ENCODE measurements around the gene SNCAIP.

Gene SNCAIP

DNA sequence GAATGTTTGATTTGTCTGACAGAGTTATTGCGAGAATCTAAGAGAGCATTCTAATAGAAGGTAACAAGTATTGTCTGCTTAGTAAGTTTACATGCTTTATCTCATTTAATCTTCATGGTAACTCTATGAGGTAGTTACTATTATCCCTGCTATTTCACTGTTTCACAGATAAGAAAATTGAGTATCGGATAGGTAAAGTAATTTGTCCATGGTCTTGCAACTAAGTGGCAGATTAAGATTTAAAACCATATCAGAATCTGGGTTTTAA, 118.2 kb downstream of the SNCAIP start:
- no peak for DNase-seq

DNA sequence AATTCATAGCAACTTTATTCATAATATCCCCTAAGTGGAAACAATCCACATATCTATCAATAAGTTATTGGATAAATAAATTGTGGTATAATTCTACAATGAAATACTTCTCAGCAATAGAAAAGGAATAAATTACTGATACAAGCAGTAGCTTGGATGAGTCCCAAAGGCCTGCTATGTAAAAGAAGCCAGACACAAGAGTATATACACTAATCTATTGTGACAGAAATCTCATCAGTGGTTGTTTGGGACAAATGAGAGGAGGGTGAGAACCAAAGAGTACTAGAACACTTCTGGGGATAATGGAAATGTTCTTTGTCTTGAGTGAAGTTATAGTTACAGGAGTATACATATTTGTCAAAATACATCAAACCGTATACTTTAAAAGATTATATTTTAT, 119.3 kb downstream of the SNCAIP start:
- no peak for DNase-seq

DNA sequence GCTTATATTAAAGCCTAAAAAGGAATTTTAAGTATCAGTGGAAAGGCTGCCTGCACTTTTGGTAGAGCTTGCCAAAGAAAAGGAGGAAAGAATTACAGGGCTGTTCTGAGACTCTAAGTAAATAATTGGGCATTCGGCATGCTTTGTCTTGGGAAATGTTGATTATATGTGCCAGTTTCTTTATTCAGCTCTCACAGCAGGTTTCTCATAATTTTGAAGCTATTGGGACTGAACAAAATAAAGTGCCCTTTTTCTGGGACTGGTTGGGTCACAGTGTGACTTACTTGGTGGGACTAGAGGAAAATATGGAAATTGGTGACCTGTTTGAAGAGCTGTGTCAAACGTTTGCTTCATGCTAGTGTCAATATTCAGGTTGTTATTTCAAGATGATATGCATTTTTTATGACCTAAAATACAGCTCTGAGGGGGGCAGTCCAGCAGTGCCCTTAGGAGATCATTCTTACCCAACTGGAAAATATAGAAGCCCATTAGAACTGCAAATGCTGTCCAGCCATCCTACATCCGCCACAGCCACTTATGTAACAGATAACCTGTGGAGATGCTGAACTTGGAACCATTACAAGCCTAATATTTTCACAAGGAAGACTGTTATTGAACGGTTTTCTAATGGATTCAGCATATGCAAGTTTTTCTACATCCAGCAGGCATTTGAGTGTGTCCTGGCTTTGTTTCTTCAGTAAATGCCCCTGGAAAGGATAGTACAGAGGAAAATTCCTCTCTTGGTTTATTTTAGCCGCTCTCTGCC, 122.4 kb downstream of the SNCAIP start:
- DNase-seq: no peak

DNA sequence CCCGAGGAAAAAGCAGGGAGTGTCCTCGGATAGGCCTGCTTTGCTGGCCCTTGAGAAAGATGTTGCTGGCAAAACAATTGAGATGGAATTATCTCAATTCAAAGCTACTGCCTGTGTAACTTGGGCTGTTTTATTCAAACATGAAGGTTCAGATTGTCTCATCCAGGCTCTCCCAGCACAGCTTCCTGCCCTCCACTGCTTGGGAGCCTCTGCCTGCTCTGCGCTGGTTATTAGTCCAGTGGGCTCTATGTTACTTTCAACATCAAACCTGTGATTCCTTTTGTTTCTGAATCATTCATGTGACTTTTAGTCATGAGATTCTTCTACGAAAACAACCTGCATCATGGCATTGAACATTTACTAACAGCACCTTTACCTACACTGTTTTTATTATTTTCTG, 123.2 kb downstream of the SNCAIP start:
- no peak for DNase-seq

DNA sequence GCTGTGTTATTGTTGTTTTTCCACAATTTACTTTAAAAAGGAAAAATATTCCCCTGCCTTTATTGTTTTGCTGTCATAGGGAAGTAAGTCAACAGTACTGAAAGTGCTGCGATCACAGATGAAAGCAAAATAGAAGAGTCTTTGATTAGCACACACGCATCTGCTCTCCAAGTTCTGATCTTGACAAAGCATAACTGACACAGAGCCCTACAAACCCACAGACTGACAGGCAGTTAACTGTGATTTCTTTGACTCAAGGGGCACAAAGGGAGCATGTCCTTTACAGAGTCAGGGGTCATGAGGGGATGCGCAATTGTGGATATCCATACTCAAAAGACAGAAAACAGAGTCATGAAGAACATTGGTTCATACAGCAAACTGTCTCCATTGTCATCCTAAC, 123.7 kb downstream of the SNCAIP start:
- no peak for DNase-seq

DNA sequence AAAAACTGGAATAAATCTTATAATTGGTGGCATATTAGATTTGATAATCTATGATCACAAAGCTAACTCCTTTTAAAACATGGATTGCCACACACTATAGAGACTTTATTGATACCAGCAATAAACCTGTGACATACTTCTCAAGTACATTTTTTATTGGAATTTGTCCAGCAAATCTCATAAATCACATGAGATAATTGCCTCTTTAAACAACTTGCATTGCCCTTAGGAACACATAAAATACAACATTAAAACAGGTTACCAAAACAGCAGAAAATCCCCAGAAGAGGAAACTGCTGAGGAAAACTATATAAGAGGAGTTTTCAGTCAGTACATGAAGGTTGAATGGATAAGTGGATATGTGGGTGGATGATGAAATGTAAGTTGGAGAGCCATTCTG, 124.6 kb downstream of the SNCAIP start:
- DNase-seq: no peak

DNA sequence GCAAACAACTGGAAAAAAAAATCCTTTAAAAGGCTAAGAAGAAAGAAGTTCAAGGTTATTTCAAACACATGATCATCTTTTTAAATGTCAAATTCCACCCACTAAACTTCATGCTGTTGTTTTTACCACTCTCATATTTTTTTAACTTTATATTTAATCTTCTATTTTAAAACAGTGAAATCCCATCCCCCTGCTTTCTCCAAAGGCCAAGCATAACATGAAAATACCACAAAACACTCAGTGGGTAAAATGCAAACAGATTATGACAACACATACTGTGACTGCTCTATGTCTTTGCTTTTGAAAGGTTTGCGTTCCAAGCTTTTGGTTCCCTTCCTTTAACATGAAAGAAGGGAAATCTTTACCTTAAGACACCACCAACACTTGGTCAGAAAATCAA, 127.6 kb downstream of the SNCAIP start:
- no peak for DNase-seq

DNA sequence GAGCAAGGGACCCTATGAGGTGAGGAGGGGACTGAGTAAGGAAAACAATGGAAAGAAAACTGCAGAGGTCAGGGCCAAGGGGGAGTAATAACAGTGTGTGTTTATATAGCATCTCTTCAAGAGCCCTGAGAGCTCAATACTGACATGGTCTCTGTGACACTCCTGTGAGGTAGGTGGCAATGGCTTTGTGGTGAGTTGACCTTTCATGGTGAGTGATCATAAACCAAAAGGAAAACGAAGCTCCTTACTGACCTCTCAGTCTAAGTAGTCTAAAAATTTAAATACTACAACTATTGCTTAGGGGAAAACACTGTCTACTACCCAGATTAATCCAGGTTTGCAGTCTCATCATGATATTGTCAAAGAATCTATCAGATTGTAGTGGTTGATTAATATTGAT, 130.9 kb downstream of the SNCAIP start:
- no peak for DNase-seq

DNA sequence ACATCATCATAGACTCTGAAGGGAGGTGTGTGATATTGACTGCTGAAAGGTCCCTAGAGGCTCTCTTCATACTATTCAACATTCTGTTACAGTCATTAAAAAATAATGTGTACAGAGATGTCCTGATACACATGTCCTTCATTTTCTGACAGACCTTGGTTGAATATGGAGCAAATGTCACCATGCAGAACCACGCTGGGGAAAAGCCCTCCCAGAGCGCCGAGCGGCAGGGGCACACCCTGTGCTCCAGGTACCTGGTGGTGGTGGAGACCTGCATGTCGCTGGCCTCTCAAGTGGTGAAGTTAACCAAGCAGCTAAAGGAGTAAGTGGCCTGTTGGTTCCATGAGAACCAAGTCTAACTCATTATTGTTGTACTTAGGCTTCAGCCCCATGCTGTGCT, 132.4 kb downstream of the SNCAIP start:
- DNase-seq: no peak

DNA sequence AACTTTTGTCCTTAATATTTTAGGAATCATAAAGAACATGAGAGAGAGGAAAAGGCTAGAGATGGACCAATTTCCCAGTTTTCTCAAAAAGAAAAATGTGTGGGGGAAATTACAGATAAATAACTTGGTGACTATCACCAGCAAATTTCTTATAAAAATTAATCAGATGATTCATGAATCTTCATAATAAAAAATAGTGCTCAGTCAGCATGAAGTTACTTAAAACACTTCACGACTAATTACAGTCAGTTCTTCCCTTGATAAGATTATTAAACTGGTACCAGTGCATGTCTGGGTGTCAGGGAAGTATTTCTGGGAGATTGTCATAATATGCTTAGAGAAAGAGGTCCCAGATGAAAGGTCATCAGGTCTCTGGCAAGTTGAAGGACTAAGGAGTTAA, 133.0 kb downstream of the SNCAIP start:
- no peak for DNase-seq

DNA sequence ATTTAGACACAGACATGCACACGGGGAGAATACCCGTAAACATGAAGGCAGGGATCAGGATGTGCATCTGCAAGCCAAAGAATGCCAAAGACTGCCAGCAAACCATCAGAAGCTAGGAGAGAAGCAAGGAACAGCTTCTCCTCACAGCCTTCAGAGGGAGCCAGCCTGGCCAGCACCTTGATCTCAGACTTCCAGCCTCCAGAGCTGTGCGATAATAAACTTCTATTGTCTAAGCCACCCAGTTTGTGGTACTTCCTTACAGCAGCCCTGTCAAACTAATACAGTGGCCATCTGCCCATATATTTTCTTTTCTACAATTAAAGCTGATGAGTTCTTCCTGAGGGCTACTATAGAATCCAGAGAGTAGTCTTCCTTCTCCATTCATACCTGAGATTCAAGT, 135.0 kb downstream of the SNCAIP start:
- no peak for DNase-seq

DNA sequence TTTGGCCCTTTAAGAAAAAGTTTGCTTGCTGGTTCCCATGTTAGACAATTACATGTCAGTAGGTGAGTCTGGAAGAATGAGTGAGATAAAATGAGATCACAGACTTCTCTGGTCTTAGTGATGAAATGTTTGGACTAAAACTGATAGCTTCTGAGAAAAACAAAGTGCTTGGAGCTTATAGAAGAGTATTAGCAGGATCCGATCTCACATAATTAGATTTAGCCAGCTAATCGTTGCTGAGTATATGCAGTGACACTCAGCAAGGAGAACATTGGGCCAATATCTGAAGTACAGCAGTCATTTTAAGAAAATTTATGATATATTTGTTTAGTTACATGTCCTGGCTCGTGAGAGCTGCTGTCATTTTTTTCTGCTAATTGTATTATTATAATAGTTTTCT, 135.8 kb downstream of the SNCAIP start:
- no peak for DNase-seq

DNA sequence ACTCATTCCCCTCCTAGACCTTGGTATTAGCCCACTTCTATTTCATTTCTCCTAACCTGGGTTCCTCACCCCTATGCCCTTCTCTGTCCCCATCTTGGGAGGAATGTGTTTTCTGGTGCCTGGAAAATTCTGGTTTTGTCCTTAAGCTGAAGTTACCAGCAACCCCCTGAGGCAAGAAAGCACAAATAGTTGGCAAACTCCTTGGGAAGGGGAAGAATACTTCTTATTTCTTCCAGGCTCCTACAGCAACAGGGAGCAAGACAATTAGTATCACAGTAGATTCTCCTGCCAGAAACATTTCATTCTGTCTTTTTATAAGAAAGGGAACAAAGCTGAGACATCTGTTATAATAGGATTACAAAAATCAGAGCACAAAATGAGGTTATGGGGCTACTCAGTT, 142.5 kb downstream of the SNCAIP start:
- DNase-seq: no peak

DNA sequence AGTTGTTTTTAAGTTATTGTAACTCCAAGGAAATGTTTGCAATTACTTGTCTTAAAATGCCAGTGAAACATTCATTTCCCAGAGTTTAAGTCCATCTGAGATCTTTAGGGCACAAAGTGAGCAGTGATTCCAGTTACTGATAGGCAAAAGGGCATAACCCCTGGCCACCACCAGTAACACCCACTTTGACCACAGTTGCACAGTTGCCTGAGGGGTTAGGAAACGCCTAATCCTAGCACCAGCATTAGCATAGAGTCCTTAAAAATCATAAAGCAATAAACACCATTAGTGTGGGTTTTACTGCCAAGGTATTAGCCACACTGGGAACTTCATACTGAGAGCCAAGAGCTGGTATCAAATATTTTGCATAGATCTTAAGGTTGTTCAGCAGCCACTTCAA, 143.9 kb downstream of the SNCAIP start:
- DNase-seq: no peak

DNA sequence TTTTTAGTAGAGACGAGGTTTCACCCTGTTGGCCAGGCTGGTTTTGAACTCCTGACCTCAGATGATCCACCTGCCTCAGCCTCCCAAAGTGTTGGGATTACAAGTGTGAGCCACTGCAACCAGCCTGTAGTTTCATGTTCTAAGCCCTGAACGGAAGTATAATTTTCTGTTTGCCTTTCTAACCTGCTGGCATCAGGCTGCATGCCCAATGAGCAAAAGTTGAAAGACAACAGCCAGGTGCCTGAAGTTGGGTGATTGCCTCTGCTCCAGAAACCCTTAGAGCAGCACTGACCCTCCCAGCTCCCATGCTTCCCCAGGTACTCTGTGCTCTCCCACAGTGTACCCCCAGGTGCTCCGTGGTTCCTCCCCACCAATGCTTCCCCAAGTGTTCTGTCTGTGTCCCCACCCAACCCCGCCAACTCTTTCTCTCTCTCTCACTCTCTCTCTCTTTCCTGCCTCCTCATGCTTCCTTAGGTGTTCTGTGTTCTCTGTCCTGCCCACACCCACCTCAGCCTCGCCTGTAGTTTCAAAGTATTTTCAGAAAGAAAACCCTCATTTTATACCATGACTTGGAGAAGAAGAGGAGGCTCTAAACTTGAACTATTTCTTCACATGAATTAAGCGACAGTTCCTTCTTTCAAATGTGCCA, 145.3 kb downstream of the SNCAIP start:
- DNase-seq: no peak

DNA sequence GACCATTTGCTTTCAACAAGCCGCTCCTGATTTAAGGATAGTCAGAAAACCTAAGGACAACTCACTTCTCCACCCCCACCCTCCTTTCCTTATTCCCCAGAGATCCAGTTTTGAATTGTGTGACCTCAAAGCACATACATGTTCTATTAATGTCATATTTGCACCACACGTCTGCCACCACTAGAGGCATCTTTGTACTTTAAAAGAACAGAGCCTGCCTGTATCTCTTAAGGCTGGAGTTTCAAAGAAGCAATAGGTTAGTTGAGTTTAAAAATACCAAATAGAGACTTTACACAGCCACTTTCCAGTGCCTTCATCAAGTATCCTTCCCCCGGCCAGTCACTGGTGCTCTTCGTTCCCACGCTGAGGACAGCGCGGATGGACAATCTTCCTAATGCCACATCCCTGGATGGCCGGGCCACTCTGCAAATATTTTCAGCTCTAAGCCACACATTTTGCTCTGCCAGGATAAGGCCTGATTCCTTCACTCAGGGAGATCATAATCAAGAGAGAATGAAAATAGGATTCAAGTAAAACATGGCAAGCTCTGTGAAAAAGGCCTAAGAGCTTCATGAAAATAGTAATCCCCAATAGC, 146.3 kb downstream of the SNCAIP start:
- DNase-seq: no peak

DNA sequence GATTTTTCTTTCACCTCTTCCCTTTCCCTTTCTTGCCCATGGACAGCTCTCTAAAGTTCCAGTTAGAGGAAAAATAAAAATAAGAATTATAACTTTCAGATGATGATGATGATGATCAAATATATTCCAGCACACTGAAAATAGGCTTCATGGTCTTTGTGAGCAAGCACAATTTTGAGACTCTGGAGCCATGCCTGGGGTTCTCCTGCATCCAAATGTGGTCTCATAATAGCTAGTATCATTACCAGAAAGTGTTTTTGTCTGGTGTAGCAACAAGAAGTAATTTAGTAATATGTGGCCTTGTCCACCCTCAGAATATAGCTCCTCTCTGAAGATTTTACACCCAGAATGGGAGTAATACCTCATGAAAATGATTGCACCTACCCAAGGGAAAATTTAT, 150.4 kb downstream of the SNCAIP start:
- no peak for DNase-seq

DNA sequence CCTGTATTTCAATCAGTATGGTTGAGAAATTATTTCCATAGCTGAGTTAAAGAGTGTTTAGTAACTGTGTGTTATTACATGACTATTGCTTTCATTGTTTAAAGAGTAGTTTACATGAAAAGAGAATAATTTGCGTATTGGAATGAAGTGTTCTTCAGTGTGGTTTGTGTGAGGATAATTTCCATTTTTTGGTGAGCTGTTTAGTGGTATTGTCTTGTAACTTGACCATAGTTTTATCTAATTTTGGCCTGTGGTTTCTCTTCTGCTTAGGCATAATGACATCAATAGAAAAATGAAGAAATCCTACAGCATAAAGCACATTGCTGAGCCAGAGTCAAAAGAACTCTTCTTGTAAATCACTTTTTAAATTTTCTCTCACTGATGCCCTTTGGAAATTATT, 151.2 kb downstream of the SNCAIP start:
- no peak for DNase-seq

DNA sequence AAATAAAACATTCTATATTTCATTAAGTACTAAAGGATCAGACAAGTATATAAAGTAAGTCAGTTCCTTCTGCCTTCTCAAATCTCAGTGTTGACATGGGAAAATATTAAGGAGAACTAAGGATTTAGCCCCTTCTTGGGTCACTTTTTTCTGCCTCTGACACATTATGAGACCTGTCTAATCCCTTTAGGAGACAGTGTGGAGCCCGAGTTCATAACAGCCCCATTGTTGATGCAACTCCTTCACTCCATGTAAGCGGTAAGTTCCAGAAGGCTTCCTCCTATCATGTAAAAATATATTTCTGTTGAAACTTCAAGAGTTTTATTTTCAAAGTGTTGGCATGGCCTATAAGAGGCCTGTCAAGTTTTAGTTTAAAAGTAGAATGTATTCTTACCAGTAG, 152.2 kb downstream of the SNCAIP start:
- no peak for DNase-seq

DNA sequence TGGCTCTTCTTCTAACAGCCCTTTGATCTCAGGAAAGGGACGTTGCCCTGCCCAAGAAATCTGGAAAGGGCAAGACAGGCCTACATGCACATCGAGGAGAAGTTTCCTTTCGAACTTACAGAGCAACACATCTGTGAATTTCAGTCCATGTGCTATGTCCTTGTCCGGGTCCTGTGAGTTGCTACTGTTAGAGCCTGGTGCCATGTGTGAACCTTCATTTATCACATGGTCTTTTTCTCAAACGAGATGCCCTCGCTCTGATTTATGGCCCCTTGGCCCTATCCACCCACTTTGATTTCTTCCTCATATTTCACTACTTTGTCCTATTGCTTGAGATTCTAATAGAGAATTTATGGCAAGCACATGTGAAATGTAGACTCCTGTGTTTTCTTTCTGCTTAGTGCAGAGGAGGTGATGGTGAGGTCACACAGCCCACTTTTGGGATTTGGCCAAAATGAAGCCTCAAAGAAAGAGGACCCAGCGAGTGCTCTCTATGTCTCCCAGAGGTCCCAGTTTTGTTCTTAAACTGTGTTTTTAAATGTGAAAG, 153.1 kb downstream of the SNCAIP start:
- DNase-seq: no peak

DNA sequence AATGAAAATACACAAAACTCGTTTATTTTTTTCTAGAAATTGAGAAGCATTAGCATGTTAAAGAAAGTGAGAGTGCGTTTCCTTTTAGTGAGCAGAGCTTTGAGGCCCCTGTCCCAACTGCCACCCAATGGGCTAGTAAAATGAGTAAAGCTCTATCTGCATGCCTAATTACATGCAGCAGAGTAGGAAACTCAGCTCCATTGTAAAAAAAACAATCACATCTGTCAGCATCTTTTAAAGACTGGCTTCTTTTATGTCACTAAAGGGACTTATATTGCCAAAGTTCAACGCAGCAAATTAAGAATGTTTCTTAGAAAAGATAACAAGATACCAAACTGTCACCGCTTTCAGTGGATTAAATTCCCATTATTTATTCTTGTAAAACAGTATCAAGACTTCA, 154.0 kb downstream of the SNCAIP start:
- DNase-seq: no peak

DNA sequence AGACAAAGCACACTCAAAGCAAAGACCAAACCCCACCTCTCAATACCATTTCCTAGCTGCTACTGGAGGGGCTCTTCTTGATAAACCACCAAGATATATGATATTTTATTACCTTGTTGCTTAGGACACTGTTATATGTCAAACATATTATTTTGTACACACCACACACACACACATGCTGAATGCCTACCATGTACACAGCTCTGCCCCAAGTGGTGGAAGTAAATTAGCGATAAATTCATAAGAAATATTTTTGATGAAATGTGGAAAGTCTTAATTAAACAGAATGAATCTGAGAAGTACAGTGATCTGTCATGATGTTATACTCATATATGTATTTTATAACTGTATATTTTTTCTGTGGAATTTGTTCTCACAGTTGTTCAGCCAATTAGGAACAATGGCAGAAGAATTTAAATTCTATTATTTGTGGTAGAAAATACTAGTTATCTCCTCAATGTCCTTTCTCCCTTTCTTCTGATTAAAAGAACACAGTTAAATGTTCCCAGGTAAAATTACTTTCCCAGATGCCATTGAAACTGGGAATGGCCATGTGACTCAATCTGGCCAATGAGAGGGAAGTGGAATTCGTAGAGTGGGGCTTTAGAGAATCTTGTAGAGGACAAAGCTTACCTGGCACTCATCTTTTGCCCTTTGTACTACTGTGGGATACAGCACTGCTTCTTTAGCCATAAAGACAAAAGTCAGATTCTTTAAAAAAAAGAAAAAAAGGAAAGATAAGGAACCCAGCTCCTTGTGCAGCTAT, 156.5 kb downstream of the SNCAIP start:
- DNase-seq: no peak

DNA sequence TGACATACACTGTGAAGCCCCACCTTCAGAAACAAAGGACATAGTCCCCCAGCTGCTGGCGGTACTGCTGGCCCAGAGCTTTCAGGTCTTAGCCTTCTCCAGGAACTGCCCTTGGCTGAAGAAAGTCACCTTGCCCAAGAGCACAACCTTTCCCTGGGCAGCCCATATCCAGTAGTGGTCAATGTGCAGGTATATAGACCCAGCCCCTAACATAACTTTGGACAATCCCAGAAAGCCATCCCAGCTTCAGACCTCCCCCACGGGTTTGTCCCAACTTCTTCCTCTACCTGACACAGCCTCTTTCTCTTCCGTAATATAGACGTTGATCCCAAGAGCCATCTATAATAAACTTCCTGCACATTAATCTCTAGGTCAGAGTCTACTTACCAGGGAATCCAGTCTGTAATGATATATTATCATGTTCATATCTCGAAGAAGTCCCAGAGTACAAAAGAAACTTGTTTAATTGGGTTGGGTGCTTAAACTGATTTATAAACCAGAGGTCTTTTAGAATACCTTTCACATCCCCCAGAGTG, 157.4 kb downstream of the SNCAIP start:
- no peak for DNase-seq

DNA sequence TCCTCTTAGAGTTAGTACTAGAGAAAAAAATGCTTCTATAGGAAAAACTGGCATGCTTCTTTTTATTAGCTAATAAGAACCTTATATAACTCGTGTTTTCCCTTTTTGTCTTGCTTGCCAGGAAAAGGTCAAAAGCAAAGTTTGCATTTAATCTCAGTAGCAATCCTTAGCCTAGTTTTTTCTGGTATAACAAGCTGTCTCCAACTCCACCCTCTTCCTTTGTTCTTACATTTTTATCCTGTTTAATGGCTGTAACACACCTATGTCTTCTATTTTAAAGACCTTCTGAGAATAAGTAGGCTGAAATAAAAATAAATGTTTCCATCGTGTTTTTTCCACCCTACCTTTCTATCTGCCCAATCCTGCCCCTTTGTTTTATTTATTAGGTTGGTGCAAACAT, 158.3 kb downstream of the SNCAIP start:
- no peak for DNase-seq

Data from NCI-H187 (cell line).